ENCODE measurements around the gene DCAF11. TPM values are rescaled to one million over a fixed set of nuclear protein-coding genes. Genes with fewer than 3 reads are reported as not detected.

Gene DCAF11
- total RNA-seq, 6 experiments from 2014 or later, result 28.1 to 36.3 (median 32.1) TPM

DNA sequence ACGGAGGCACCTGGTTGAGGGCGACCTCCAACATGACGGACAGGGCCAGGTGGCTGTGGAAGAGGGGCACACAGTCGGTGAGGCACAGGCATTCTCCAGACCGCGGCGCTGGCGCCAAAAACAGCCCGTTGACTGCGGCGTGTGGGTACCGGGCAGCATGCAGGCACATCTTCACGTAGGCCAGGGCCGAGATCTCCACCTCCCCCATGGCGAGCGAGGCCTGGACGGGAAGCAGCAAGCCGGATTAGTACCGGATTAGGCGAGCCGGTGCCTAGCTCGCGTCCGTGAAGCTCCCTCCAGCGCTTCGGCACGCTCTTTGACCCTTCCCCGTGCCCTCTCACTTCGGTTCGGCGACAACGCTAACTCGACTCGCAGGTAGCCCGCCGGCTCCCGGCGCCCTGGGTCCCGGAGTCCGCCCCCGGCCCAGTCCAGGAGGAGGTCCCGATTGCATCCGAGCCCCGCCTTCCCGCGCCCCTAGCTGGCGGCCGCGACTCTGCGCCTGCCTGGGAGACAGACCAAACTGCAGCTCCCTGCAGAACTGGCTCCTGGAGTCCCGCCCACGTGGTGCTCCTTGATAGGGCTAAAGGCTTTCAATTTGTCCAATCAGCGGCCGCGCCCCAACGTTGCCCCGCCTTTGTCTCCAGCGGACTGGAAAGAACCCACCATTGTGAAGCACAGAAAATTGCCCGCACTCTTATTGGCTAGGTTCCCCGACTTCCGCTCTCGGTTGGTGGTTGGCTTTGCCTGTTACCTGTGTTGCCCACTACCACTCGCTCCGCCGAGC, 26.7 kb downstream of the DCAF11 start, which contains the start of gene EMC9:
EMC9 (minus strand) TSS at position 495 of the 784 bp plus-strand sequence; CDS start at position 208, 287 bp downstream.
- Mint-ChIP-seq H3K27me3 (ENCODE audit: insufficient read depth) (peaks cover 10% of the 10 kb centered on the region), H3K9me3 (no peaks in the 10 kb centered on the region), H3K27ac (peak within 1 kb of the TSS; percentile 87), H3K36me3 (ENCODE audit: low read depth) (peaks cover 42% of the 10 kb centered on the region), H3K4me3 (peak within 1 kb of the TSS; percentile 95), H3K4me1 (ENCODE audit: low read depth) (peaks cover 75% of the 10 kb centered on the region)
- peak; percentile 99 for DNase-seq
- TF ChIP-seq, protein P1, sequence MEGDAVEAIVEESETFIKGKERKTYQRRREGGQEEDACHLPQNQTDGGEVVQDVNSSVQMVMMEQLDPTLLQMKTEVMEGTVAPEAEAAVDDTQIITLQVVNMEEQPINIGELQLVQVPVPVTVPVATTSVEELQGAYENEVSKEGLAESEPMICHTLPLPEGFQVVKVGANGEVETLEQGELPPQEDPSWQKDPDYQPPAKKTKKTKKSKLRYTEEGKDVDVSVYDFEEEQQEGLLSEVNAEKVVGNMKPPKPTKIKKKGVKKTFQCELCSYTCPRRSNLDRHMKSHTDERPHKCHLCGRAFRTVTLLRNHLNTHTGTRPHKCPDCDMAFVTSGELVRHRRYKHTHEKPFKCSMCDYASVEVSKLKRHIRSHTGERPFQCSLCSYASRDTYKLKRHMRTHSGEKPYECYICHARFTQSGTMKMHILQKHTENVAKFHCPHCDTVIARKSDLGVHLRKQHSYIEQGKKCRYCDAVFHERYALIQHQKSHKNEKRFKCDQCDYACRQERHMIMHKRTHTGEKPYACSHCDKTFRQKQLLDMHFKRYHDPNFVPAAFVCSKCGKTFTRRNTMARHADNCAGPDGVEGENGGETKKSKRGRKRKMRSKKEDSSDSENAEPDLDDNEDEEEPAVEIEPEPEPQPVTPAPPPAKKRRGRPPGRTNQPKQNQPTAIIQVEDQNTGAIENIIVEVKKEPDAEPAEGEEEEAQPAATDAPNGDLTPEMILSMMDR (IDR thresholded peaks at IDR 0.05), result peak; percentile 67

DNA sequence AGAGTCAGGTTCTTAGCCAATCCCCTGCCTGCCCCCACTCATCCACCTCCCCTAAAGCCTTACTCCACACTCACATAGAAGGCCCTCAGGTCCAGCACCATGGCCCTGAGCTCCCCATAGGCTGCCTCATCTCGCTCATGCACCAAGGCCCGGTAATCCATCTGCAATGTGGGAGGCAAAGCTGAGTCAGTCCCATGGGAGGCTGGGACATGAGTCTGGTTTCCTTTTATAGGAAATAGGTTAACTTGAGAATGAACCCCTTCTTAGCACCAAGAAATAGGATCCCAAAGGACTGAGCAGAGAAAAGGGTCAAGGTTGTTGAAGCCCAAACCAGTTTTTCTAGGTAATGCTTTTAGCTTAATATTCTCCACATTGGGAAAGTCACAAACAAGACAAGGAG, 28.9 kb downstream of the DCAF11 start:
- peak; percentile 21 for DNase-seq
- Mint-ChIP-seq H3K36me3 (ENCODE audit: low read depth) (peaks cover 27% of the 10 kb centered on the region), H3K4me1 (ENCODE audit: low read depth) (peaks cover 65% of the 10 kb centered on the region), H3K4me3 (no peak overlapping the region), H3K27me3 (ENCODE audit: insufficient read depth) (peaks cover 13% of the 10 kb centered on the region), H3K9me3 (no peaks in the 10 kb centered on the region), H3K27ac (peak overlapping the region; percentile 61)
- TF ChIP-seq, protein P1 (IDR thresholded peaks at IDR 0.05), result no peak

DNA sequence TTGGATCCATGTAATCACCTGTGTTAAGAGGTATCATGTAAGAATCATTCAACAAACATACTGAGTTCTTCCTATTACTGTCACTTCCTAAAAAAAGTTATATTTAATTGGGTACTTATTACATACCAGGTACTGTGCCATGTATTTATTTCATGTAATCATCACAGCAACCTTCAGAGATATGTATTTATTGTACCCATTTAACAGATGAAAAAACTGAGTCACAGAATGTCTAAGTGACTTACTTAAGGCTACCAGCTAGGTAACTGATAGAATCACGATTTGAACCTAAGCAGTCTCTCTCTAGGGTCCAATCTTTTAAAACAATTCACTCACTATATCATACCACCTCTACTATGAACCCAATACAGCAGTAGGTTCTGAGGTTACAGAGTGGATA, 29.9 kb downstream of the DCAF11 start:
- H3K27ac Mint-ChIP-seq, result peak overlapping the region; percentile 55; the same call in 1 of the 2 replicates
- peak overlapping the region; percentile 50; the same call in 1 of the 2 replicates for H3K4me3 Mint-ChIP-seq
- no peaks in the 10 kb centered on the region for H3K9me3 Mint-ChIP-seq

DNA sequence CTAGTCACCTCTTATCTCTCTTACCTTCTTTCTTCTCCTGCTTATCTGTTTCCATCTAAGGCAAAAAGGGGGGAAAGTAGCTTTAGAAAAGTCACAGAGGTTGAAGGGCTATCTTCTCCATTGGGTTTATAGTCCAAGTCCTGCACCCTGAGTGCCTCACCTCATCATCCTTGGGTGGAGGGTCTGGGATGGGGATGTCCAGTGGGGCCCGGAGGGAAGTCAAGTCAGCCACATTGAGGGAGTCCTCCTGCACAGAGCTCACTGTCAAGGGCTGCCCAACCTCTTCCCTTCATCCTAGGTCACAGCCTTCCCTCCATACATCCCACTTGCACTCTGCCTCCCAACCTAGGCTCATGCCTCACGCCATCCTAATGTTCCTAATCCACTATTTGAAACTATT, 30.6 kb downstream of the DCAF11 start:
- H3K4me3 Mint-ChIP-seq, result peak overlapping the region; percentile 98
- H3K36me3 Mint-ChIP-seq (ENCODE audit: low read depth), result peaks cover 13% of the 10 kb centered on the region
- peak overlapping the region; percentile 97 for H3K27ac Mint-ChIP-seq
- TF ChIP-seq, protein P1 (IDR thresholded peaks at IDR 0.05), result no peak
- H3K4me1 Mint-ChIP-seq (ENCODE audit: low read depth), result peaks cover 57% of the 10 kb centered on the region
- DNase-seq, result no peak
- no peaks in the 10 kb centered on the region for H3K9me3 Mint-ChIP-seq
- H3K27me3 Mint-ChIP-seq (ENCODE audit: insufficient read depth), result peaks cover 11% of the 10 kb centered on the region

More for the DNA sequence above, 29.9 kb downstream of the DCAF11 start:
- Mint-ChIP-seq H3K4me1 (ENCODE audit: low read depth) (peaks cover 65% of the 10 kb centered on the region), H3K27me3 (ENCODE audit: insufficient read depth) (peaks cover 11% of the 10 kb centered on the region), H3K36me3 (ENCODE audit: low read depth) (peaks cover 18% of the 10 kb centered on the region)
- TF ChIP-seq, protein P1 (IDR thresholded peaks at IDR 0.05), result no peak
- DNase-seq, result no peak

DNA sequence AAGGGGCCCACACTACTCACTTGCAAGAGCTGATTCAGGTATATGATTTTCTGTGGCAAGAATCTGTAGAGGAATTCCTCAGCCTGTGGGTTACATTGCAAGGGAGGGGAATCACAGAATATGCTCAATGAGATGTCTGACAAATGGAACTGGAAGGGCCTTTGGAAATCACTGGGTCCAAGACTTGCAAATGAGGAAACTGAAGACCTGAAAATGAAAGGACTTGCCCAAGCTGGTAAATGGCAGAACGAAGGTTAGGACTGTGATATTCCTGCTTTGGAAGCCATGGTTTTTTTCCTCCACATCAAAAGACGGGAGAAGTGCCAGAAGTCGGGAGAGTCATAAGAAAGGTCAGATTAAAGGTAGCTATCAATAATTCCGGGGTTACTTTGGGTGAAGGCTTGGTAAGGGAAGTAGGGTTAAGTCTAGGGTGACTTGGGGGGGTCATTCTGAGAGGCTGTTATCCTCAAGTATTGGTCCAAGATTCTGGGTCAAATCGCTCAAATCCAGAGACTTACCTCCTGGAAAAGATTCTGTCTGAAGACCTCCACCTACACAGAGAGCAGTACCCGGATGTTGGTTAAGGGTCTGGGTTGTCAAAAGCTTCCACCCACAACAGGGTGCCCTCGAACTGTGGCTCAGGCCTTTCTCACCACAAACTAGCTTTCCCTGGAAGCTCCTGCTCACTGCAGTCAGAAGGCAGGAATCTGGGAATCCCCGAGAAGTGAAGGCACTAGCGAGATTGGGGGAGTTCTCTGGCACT, 31.3 kb downstream of the DCAF11 start:
- peak overlapping the region; percentile 97 for H3K27ac Mint-ChIP-seq
- peak; percentile 57 for DNase-seq
- TF ChIP-seq, protein P1 (IDR thresholded peaks at IDR 0.05), result no peak
- H3K4me1 Mint-ChIP-seq (ENCODE audit: low read depth), result peaks cover 55% of the 10 kb centered on the region
- peak overlapping the region; percentile 98 for H3K4me3 Mint-ChIP-seq
- H3K27me3 Mint-ChIP-seq (ENCODE audit: insufficient read depth), result peaks cover 7% of the 10 kb centered on the region
- peaks cover 13% of the 10 kb centered on the region for H3K36me3 Mint-ChIP-seq (ENCODE audit: low read depth)
- no peaks in the 10 kb centered on the region for H3K9me3 Mint-ChIP-seq

Data from HFFc6 (cell line).